ENCODE results near the gene DOHH.

- TF ChIP-seq ARID1B (IDR thresholded peaks at IDR 0.05) (no peak), HMBOX1 (IDR thresholded peaks at IDR 0.05) (no peak), EP300 (IDR thresholded peaks at IDR 0.05; ENCODE audit: low read length) (no peak), CHD2 (IDR thresholded peaks at IDR 0.05; ENCODE audit: low read depth, low read length) (no peak), ZKSCAN8 (CRISPR knock-in tag; IDR thresholded peaks at IDR 0.05) (no peak), NBN (IDR thresholded peaks at IDR 0.05; ENCODE audit: low read depth) (no peak), KDM1A (IDR thresholded peaks at IDR 0.05) (0 out of 4 replicates have a peak, but pooled peaks have one; percentile 12 to 41), NFIC (IDR thresholded peaks at IDR 0.05) (no peak)
- TF ChIP-seq, protein P1, sequence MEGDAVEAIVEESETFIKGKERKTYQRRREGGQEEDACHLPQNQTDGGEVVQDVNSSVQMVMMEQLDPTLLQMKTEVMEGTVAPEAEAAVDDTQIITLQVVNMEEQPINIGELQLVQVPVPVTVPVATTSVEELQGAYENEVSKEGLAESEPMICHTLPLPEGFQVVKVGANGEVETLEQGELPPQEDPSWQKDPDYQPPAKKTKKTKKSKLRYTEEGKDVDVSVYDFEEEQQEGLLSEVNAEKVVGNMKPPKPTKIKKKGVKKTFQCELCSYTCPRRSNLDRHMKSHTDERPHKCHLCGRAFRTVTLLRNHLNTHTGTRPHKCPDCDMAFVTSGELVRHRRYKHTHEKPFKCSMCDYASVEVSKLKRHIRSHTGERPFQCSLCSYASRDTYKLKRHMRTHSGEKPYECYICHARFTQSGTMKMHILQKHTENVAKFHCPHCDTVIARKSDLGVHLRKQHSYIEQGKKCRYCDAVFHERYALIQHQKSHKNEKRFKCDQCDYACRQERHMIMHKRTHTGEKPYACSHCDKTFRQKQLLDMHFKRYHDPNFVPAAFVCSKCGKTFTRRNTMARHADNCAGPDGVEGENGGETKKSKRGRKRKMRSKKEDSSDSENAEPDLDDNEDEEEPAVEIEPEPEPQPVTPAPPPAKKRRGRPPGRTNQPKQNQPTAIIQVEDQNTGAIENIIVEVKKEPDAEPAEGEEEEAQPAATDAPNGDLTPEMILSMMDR (IDR thresholded peaks at IDR 0.05 in 2 of 3, conservative IDR thresholded peaks at IDR 0.05 in 1 of 3; ENCODE audit: insufficient read depth in 2 of 3, low read depth in 1 of 3, low read length in 3 of 3), result no peak
- TF ChIP-seq, protein P2, sequence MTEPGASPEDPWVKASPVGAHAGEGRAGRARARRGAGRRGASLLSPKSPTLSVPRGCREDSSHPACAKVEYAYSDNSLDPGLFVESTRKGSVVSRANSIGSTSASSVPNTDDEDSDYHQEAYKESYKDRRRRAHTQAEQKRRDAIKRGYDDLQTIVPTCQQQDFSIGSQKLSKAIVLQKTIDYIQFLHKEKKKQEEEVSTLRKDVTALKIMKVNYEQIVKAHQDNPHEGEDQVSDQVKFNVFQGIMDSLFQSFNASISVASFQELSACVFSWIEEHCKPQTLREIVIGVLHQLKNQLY (CRISPR knock-in tag; conservative IDR thresholded peaks at IDR 0.05), result no peak
These were observed 42.0 kb downstream of the DOHH start for GRCh38 chr19:3458229-3459088.
